HUES64 (cell line): ENCODE results near the gene TSPAN4.

Experiments used
- H3K27ac ChIP-seq: 2 replicates; pipeline ENCODE4 v1.7.0; 2013; ENCODE audit warnings: low read depth, low read length, inconsistent platforms
- H3K27me3 ChIP-seq: 2 replicates; pipeline ENCODE4 v1.6.1; 2013; ENCODE audit warnings: mild to moderate bottlenecking, low read length; ENCODE audit not compliant: insufficient read depth
- H3K36me3 ChIP-seq: 2 replicates; pipeline ENCODE4 v1.6.1; 2013; ENCODE audit warnings: mild to moderate bottlenecking, low read length; ENCODE audit not compliant: insufficient read depth
- H3K4me1 ChIP-seq: 2 replicates; pipeline ENCODE4 v1.6.1; 2013; ENCODE audit warnings: mild to moderate bottlenecking, low read length, moderate library complexity; ENCODE audit not compliant: insufficient read depth
- H3K4me3 ChIP-seq: 2 replicates; pipeline ENCODE4 v1.5.1; 2013; ENCODE audit warnings: mild to moderate bottlenecking, low read length, moderate library complexity
- H3K9ac ChIP-seq: 2 replicates; pipeline ENCODE4 v1.6.1; 2013; ENCODE audit warnings: mild to moderate bottlenecking, low read depth, low read length
- H3K9me3 ChIP-seq: 2 replicates; pipeline ENCODE4 v1.6.1; 2013; ENCODE audit warnings: low read depth, low read length; ENCODE audit not compliant: insufficient read depth
- WGBS: fragments of 150-250, 120-280 bp; methylation state at CpG from one replicate; pipeline ENCODE4 v1.1.7; 2013; ENCODE audit warnings: missing lambda C conversion rate; 5-methylcytosine and 5-hydroxymethylcytosine counted together

Gene TSPAN4

DNA sequence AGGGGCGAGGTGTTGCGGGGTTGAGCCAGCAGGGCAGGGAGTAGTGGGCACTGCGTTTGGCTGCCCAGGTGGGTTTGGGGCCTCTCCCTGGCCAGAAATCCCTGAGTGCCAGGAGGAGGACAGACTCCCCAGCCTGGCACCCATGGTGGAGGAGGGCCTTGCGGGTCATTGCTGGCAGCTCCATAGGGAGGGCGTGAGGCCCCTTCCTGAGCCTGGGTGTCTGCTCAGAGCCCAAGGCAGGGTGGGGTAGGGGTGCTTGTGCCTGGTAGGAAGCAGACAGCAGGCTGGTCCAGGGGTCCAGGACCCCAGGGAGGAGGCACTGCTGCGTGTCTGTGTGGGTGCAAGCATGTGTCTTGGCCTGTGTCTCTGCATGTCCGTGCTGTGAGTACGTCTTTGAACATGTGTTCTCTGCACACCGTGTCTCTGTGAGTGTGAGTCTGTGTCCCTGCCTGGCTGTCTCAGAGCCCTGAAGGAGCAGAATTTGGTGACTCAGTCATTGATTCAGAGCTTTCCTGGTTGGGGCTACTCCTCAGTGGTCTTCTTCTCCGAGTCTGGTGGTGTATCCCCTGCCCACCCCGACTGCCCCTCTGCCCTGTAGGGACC lies 3.9 kb downstream of the TSPAN4 start:
- Histone ChIP-seq H3K36me3 (no peaks in the 10 kb centered on the region), H3K4me1 (peaks cover 26% of the 10 kb centered on the region), H3K27ac (no peak overlapping the region), H3K9ac (no peak overlapping the region), H3K9me3 (no peaks in the 10 kb centered on the region), H3K27me3 (peaks cover 20% of the 10 kb centered on the region), H3K4me3 (no peak overlapping the region)
- 90% methylated on average over 11 of the region's 11 CpGs for WGBS

DNA sequence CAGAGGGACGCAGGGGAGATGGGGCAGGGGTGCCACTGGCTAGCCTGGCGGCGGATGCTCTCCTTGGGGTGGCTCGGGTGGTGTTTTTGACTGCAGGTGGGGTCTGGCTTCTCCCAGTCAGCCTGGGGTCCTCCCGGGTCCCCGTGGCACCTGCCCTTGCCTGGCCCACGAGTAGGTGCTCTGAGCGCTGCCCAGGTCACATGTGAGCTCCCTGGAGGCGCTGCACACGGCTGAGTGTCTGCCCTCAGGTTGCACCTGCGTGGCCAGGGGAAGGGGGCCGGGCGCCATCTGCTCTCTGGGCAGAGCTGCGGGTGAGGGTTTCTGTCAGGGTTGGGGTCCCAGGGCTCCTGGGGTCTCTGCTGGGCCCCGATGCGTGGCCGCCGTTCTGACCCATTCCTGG lies 5.2 kb downstream of the TSPAN4 start:
- 91% methylated on average over 18 of the region's 18 CpGs for WGBS

DNA sequence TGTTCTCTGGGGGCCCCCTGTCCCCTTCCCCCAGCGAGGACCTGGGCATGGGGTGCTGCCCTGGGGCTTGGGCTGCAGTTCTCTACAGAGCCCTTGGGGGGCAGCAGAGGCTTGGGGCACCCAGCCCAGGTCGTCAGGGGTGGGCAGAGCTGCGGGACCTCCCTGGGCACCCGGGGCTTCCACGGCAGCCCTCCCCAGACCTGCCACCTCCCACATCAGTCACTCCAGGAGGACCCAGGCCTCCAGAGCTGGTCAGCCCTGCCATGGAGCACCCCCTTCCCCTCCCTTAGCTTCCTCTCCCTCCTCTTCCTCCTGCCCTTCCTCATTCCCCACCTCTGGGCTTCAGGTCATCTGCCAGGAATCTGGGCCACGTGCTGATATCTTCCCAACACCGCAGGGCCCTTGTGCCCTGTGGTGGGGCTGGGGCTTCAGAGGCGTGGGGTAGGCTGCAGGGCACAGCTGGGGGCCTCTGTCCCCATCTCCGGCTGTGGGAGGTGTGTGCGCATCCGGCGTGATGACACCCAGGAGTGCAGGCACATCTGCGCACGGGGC lies 5.8 kb downstream of the TSPAN4 start:
- H3K27me3 ChIP-seq, result peaks cover 20% of the 10 kb centered on the region
- no peak overlapping the region for H3K27ac ChIP-seq
- H3K9ac ChIP-seq, result no peak overlapping the region
- 19% methylated on average over 14 of the region's 14 CpGs for WGBS
- H3K36me3 ChIP-seq, result no peaks in the 10 kb centered on the region
- H3K4me3 ChIP-seq, result peak overlapping the region; percentile 56; the same call in 1 of the 2 replicates
- no peaks in the 10 kb centered on the region for H3K9me3 ChIP-seq
- peaks cover 26% of the 10 kb centered on the region for H3K4me1 ChIP-seq

More for the DNA sequence above, 5.2 kb downstream of the TSPAN4 start:
- Histone ChIP-seq H3K4me3 (no peak overlapping the region), H3K9ac (no peak overlapping the region), H3K9me3 (no peaks in the 10 kb centered on the region), H3K36me3 (no peaks in the 10 kb centered on the region), H3K27me3 (peaks cover 20% of the 10 kb centered on the region), H3K4me1 (peaks cover 26% of the 10 kb centered on the region), H3K27ac (no peak overlapping the region)

DNA sequence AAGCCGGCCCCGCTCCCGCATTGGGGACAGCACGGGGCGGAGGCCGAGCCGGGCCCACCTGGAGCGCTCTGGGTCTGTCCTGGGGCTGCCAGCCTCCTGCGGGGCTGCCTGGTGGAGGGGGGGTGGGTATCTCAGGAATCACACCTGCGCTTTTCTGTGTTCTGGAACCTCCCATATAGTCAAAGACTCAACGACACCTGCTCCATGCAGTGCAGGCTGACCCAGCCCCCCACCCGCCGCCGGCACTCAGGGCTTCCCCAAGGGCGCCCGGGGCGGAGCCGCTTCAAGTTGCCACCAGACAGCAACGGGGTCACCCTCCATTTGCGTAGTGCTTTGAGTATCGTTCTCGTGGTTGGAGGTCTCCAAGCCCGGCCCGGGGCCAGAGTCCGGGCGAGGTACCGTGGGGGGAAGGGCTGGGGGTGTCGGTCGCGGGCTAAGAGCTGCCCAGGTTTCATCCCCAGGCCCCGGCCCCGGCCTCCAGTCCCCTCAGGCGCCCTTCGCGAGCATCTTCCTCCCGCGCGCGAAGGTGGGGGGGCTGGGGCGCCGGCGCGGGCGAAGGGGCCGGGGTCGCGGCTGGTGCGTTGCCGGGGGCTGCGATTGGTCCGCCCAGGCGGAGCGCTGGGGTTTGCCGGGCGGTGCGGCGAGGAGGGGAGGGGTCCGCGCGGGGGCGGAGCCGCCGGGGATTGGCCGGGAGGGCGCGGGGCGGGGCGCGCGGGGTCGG lies 6.6 kb downstream of the TSPAN4 start:
- Histone ChIP-seq H3K27me3 (peaks cover 20% of the 10 kb centered on the region), H3K9ac (no peak overlapping the region), H3K27ac (no peak overlapping the region), H3K4me3 (peak overlapping the region; percentile 67), H3K36me3 (no peaks in the 10 kb centered on the region), H3K9me3 (no peaks in the 10 kb centered on the region), H3K4me1 (peaks cover 26% of the 10 kb centered on the region)
- 2% methylated on average over 71 of the region's 71 CpGs for WGBS

DNA sequence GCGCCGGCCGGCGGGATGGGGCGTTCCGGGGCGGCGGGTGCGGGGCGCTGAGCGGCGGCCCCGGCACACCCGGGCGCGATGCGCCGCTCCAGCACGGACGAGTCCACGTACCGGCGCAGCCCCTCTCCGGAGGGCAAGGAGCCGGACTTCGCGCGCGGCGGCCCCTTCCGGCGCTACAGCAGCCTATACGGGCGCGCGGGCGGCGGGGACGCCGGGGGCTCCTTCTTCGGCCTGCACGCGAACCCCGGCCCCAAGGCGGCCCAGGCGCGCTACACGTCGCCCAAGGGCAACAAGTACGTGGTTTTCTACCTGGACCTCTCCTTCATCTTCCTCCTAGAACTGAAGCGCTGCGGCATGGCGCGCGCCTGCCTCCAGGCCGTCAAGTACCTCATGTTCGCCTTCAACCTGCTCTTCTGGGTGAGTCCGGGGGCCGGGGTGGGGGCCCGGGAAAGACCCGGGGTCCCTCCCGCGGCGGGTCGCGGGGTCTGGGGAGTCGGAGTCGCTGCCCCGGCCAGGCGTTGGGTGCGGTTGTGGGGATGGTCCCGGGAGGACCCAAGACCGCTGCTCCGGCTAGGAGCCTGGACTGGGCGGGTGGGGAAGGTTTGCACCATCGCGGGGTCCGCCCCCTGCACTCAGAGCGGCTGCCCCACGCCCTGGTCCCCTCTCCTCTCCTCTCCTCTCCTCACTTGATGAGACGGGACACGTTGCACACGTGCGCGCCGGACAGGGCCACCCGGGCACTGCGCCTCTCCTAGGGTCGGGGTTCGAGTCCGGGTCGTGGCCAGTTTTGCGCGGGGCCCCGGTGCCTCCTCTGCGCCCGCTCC lies 7.5 kb downstream of the TSPAN4 start:
- 1% methylated on average over 97 of the region's 97 CpGs for WGBS
- Histone ChIP-seq H3K4me3 (peak overlapping the region; percentile 67), H3K4me1 (peaks cover 22% of the 10 kb centered on the region), H3K27ac (no peak overlapping the region), H3K9me3 (no peaks in the 10 kb centered on the region), H3K9ac (peak overlapping the region; percentile 55; the same call in 1 of the 2 replicates), H3K36me3 (no peaks in the 10 kb centered on the region), H3K27me3 (peaks cover 20% of the 10 kb centered on the region)

DNA sequence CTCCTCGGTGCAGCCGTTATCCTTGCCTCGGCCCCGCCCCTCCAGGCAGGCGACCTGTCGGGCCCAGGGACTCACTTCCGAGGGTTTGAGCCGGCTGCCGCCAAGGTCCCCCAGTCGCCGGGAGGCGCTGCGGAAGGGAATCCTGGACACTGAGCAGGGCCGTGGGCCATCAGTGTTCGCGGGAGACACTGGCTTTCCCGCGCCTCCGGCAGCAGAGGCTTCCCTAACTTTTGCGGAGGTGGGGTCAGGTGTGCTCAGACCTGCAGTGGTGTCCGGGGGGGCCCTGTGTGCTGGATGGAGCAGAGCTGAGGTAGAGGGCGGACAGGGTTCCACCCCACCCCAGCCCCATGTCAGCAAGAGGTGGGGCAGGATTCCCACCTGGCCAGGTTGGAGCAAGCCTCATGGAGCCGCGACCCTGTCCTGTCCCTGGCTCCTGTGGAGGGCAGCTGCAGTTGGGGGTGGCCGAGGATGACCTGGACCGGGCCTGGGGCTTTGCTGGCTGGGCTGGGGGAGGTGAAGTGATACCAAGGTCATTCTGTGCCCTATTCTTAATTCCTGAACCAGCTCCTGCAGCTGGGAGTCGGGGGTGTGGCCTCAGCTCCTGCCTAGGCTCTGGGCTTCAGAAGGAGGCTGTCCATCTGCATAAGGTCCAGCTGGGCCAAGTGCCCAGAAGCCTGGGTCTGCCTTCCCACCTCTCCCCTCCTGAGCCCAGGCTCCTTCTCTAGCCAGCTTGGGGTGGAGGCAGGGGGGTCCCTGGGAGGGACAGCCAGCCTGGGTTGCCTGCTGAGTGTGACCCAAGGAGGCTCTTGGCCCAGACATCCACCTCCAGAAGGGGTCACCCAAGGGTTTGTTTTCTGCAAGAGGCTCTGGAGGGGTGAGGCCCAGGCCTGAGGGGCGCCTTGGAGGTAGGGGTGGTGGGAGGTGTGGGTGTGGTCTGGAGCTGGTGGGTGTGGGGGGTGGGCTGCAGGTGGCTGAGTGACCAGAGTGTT lies 8.4 kb downstream of the TSPAN4 start:
- Histone ChIP-seq H3K9me3 (no peaks in the 10 kb centered on the region), H3K36me3 (no peaks in the 10 kb centered on the region), H3K4me3 (peak overlapping the region; percentile 67), H3K4me1 (peaks cover 14% of the 10 kb centered on the region; the same call in 1 of the 2 replicates), H3K9ac (0 out of 2 replicates have a peak overlapping the region, but pooled peaks have one; percentile 24), H3K27ac (no peak overlapping the region), H3K27me3 (peaks cover 20% of the 10 kb centered on the region)
- 17% methylated on average over 27 of the region's 28 CpGs for WGBS

DNA sequence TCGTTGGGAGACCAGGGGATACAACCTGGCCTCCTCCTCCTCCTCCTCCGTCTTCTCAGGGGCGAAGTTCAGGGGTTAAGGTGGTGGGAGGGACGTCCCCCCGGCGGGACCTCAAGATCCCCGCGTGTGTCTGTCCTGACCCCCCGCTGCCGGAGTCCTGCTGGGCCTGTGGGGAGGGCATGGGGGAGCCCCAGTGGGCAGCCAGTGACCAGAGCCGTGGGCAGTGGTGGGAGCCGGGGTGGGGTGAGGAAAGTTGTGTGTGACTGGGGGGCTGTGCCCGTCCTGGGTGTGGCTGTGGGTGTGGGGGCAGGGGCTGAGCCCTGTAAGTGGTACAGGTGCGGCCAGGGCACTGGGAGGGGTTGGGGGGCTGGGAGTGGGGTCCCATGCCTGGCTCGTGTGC lies 10.1 kb downstream of the TSPAN4 start:
- 89% methylated on average over 14 of the region's 15 CpGs for WGBS
- H3K9me3 ChIP-seq, result no peaks in the 10 kb centered on the region
- H3K36me3 ChIP-seq, result no peaks in the 10 kb centered on the region
- no peak overlapping the region for H3K4me3 ChIP-seq
- no peak overlapping the region for H3K9ac ChIP-seq
- H3K4me1 ChIP-seq, result peaks cover 17% of the 10 kb centered on the region; the same call in 1 of the 2 replicates
- peaks cover 20% of the 10 kb centered on the region for H3K27me3 ChIP-seq
- H3K27ac ChIP-seq, result no peak overlapping the region

DNA sequence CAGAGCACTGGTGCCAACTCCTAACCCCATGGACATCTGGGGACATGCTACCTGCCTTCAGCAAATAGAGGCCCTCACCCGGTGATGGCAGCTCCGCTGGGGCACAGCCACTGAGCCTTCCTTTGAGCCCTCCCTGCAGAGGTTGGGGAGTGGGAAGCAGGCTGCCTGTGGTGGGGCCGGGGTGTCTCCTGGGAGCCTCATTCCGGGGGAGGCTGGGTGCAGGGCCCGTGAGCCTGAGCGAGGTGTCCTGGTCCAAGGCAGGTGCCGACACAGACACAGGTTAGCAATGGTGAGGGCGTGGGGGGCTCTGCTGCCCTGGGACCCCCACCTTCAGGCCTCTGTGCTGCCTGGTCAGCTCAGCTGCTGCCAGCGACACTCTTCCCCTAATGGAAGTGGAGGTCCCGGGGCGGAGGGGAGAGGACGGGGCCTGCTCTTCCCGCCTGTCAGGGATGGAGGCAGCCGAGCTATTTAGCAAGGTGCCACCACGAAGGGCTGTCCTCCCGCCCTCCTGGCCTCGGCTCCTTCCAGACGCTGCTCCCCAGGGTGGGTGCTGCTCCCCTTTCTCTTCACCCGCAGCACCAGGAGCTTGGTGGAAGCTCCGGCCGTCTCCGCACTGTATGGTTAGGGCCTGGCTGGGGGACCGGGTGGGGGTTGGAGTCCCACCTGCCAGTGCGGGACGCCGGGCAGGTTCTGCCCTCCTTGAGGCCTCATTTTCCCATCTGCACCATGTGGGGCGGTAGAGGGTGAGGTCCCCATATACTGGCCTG lies 11.2 kb downstream of the TSPAN4 start:
- Histone ChIP-seq H3K27ac (no peak overlapping the region), H3K36me3 (no peaks in the 10 kb centered on the region), H3K4me1 (peaks cover 14% of the 10 kb centered on the region; the same call in 1 of the 2 replicates), H3K4me3 (no peak overlapping the region), H3K9me3 (no peaks in the 10 kb centered on the region), H3K27me3 (peaks cover 15% of the 10 kb centered on the region), H3K9ac (no peak overlapping the region)
- 87% methylated on average over 27 of the region's 27 CpGs for WGBS

DNA sequence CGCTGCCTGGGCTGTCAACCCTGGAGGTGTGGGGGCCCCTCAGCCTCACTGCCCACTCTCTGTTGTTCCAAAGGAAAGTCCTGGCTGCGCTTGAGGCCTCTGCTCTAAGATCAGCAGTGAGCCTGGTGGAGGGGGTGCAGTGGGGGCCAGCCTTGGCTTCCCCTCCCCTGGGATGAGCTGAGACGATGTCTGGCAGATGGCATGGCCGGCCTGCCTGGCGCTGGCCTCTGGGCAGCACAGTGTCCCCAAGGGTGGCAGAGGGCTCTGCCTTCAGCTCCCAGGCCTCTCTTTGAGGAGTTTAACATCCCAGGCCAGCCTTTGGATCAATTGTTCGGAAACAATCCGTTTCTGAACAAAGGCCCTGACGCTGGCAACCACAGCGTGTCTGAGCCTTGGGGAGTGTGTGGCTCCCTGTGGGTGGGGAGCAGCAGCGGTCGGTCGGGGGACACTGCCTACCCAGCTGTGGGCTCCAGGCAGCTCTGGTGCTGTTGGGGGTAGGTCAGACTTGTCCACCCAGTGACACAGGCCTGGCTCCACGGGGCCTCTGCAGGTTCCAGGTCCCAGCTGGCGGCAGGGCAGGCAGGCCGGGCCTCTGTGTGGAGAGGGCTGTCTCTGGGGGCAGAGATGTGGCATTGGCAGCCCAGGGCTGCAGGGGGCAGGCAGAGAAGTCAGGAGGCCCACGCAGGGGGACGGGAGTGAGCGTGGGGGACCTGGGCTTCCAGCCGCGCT lies 12.1 kb downstream of the TSPAN4 start:
- Histone ChIP-seq H3K4me3 (no peak overlapping the region), H3K9ac (no peak overlapping the region; the same call in 1 of the 2 replicates), H3K4me1 (peaks cover 10% of the 10 kb centered on the region; the same call in 1 of the 2 replicates), H3K27ac (no peak overlapping the region), H3K27me3 (peaks cover 10% of the 10 kb centered on the region), H3K36me3 (no peaks in the 10 kb centered on the region), H3K9me3 (no peaks in the 10 kb centered on the region)
- WGBS, result 89% methylated on average over 20 of the region's 20 CpGs
